Caki2 (cell line): ENCODE results near the gene MEAF6. TPM values are rescaled to one million over a fixed set of nuclear protein-coding genes. Genes with fewer than 3 reads are reported as not detected.
A peak's percentile ranks its signal among the peaks of the same experiment; 100 is the strongest.
"Not testable (repeated sequence)": the region's sequence is repeated elsewhere in the genome, so short reads cannot be mapped to it uniquely, and the experiment has no call there.

Source experiments
- DNase-seq: peaks from one replicate; pipeline ENCODE4 v3.0.0-alpha.2; 2015; ENCODE audit warnings: low read depth
- in situ Hi-C: cut with HindIII; loops from 2 replicates; pipeline ENCODE4 v1.10.0; 2016; ENCODE audit warnings: low sequenced_read_pairs, low pct_unique_long_range_greater_than_20kb, mixed read lengths
- total RNA-seq: library from RNA; depleted of rRNA; stranded (reverse); fragments of >200 nt; shearing (Covaris generic); gene quantifications from 2 replicates; pipeline ENCODE4 v1.2.3, GENCODE V29; 2014; ENCODE audit warnings: low replicate concordance; rRNA removed

Gene MEAF6
- total RNA-seq: 45.0 and 59.6 TPM in 2 replicates

DNA sequence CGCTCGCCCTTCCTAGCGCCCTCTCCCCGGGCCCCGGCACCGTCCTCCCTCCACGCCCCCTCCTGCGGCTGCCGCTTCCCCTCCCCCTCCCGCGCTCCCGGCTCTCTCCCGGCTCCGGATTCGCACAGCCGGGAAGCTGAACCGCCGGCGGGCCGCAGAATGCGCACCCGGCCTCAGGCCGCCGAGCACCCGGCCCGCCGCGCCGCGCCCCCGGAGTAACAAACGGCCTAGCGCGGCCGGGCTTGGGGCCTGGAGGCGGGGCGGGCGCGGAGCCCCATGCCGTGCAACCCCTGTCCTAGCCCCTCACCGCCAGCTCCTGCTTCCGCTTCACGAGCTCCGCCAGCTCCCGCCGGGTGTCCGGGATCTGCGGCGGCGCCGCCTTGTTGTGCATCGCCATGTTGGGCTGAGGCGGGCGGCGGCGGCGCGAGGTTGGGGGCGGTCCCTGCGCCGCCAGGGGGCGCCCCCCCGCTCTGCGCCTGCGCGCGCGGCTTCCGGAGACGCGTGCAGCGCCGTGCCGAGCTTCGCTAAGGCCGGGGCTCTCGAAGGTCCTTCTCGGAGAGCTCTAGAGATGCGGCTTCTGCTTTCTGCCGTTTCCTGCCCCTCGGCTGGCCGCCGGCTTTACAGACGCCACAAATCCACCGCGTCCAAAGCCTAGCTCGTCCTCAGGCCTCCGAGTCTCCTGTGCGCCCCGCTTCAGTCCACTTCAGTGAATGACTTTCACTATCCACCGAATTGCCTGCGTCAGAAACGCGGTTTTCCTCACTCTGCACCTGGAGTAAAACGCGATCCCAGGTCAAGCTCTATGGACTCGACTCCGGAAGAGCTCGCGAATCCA lies at the start of gene MEAF6:
Gene MEAF6 (minus strand): TSS at position 417 of the 835 bp plus-strand sequence. CDS start 20 bp downstream, at position 397.
- peak; percentile 84 for DNase-seq
- in situ Hi-C loops: no loop called here

- DNase-seq: no peak
- in situ Hi-C loops: no loop called here
These were observed 48.4 kb upstream of the MEAF6 start for GRCh38 chr1:37562984-37563383.

- DNase-seq: no peak
- in situ Hi-C loops: no loop called here
These were observed 46.9 kb upstream of the MEAF6 start for GRCh38 chr1:37561133-37562132.

DNA sequence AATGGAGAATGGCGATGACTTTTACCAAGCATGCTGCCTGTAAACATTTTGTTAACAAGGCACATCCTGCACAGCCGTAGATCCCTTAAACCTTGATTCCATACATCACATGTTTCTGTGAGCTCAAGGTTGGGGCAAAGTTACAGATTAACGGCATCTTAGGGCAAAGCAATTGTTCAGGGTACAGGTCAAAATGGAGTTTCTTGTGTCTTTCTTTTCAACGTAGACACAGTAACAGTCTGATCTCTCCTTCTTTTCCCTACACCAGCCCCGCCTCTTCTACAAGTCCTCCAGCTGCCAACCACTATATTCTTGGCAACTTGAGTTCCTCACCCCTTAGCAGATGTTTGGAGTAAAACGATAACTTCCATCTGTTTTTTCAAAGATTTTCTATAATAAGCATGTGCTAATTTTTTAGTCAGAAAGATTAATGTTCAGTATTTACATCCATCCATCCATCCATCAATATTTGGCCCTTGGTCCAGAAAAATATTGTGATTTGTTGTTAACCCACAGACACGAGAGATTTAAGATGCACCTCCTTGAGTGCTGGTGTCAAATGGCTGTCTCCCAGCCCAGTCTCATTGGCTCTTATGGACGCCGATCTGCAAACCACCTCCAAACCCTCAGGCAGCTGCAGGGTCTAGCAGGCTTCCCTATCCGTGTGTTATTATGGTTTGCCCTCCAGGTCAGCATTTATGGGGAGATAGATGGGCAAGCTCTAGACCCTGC lies 46.0 kb upstream of the MEAF6 start:
- in situ Hi-C loops: no loop called here
- DNase-seq: no peak

- DNase-seq, in situ Hi-C loops: not testable (repeated sequence)
These were observed 45.4 kb upstream of the MEAF6 start for GRCh38 chr1:37559957-37560379.

DNA sequence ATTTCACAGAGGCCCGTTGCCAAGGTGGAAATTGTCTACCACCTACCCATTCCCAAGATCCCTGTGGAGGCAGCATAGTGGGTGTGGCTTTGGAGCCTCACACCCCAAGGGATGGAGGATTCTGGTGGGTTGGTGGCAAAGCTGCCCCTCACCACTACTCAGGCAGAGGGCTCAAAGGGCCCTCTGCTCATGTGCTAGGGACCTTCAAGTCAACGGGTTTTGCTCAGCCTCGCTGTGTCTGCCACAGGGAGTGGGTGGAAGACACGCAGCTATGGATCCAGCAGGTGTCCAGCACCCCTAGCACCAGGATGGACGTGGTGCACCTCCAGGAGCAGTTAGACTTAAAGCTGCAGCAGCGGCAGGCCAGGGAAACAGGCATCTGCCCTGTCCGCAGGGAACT lies 44.5 kb upstream of the MEAF6 start:
- in situ Hi-C loops: no loop called here
- DNase-seq: no peak

DNA sequence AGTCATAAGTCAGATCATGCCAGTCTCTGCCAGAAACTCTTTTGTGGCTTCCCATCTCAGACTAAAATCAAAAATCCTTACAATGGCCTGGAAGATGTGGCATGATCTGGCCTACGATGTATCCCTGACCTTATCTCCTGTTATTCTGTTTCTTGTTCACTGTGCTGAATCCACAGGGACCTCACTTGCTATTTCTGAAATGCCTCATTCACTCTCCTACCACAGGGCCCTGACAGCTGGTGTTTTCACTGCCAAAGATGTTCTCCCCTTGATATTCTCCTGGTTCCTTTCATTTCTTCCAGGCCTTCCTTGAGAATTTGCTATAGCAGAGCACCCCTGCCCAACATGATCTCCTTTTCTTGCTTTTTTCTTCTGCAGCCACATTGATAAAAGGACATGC lies 43.8 kb upstream of the MEAF6 start:
- no peak for DNase-seq
- in situ Hi-C loops: no loop called here

DNA sequence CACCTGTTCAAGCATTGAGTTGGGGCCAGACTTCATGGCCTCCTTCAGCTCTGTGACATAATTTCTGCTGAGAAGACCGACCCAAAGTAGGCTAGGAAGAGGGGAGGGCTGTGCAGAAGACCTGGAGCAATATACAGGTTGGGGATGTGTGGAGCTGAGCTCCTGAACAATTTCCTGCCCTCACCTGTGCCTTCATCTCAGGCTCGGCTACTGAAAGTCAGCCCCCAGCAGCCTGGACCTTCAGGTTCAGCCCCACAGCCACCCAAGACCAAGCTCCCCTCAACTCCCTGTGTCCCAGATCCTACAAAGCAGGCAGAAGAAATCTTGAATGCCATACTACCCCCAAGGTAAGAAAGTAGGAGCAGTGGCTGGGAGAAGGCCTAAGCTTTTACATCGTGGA lies 42.8 kb upstream of the MEAF6 start:
- in situ Hi-C loops: no loop called here
- DNase-seq: no peak

DNA sequence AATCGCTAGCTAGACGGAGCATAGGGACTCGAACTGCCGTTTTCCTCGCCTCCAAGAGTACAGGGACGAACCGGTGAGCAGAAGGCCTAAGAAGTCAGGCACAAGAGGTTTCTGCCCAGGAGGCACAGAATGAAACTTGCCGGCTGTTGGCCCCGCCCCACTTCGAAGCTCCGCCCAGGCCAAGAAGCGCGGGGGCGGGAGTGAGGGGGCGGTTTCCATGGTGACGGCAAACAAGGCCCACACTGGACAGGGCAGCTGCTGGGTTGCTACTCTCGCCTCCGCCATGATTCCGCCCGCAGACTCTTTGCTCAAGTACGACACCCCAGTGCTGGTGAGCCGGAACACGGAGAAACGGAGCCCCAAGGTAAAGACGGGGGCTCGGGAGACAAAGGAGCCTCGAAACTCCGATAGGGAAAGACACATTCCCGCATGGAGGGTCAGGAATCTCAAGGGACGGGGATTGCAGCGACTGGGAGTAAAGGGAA lies 42.2 kb upstream of the MEAF6 start, which contains the start of gene DNALI1:
Gene DNALI1 (plus strand): TSS at position 229 of the 485 bp plus-strand sequence. CDS start 55 bp downstream, at position 284.
- DNase-seq: peak; percentile 74
- in situ Hi-C loops: no loop called here

GRCh38 chr1:37553927-37554808 lies 39.6 kb upstream of the MEAF6 start, which contains the start of gene SNIP1:
Gene SNIP1, minus strand, starts transcription at chr1:37554293. Its CDS starts 64 bp downstream, at chr1:37554229.
- in situ Hi-C loops: no loop called here
- peak; percentile 81 for DNase-seq

- in situ Hi-C loops: no loop called here
These were observed 39.0 kb upstream of the MEAF6 start for GRCh38 chr1:37553598-37553926.

GRCh38 chr1:37549341-37549740 lies 34.8 kb upstream of the MEAF6 start:
- no peak for DNase-seq
- in situ Hi-C loops: no loop called here

More at GRCh38 chr1:37553598-37553926, 39.0 kb upstream of the MEAF6 start:
- no peak for DNase-seq

- in situ Hi-C loops: no loop called here
- DNase-seq: no peak
These were observed 30.5 kb upstream of the MEAF6 start for GRCh38 chr1:37545019-37545418.

DNA sequence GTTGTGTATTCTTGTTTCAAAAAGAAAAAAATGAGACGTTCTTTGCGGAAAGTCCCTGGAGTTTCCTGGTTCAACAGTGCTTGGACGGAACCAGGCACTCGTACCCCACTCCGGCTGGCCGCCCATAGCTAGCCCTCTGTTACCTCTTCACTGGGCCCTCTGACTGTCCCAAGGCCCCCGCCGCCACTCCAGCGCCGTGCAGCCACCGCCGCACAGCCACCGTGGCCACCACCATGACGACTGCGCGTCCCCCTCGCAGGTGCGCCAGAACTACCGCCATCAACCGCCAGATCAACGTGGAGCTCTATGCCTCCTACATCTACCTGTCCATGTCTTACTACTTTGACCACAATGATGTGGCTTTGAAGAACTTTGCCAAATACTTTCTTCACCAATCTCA lies 30.0 kb upstream of the MEAF6 start:
- in situ Hi-C loops: no loop called here
- no peak for DNase-seq

DNA sequence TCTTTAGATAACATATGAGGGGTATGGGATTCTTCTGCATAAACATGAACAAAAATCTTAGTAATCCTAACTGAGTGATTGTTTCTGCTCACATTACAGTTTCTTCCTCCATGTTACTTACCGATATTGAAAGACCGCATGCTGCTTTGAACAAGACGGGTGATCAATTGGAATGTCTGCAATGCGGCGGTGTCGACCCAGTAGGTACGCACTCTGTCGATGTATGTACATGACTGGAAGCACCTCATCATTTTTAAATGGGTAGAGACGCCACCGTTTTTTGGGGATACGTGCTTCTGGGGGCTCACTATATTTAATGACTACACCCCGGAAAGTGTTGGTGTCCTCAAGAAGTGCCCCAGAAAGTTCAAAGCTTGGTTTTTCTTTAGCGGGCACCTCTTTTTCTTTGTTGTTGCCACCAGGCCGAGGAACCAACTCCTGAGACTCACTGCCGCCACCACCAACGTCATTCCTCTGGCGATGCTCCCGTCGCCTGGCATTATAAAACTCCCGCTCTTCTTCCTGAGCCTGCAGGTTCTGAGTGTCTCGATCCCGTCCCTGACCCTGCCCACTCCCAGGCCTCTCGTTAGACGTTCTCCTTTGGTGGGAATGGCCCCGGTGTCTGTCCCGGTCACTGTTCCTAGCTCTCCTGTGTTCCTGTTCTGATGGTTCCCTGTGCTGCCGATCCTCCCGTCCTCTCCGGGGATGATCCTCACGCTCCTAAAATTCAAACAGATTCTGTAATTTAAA lies 25.6 kb upstream of the MEAF6 start:
- in situ Hi-C loops: no loop called here
- DNase-seq: no peak

GRCh38 chr1:37539154-37539553 lies 24.6 kb upstream of the MEAF6 start:
- DNase-seq, in situ Hi-C loops: not testable (repeated sequence)
